ENCODE results near the gene CELA2A.

Gene CELA2A

GRCh38 chr1:15456313-15456954 lies at the start of gene CELA2A:
Gene CELA2A, plus strand, starts transcription at chr1:15456732. Its CDS starts 22 bp downstream, at chr1:15456754.
- intact Hi-C loops (cut with DNase I) = no loop called here
- DNase-seq = no peak

- intact Hi-C loops (cut with DNase I) = no loop called here
- no peak for DNase-seq
Measured at GRCh38 chr1:15407580-15407979, 49.0 kb upstream of the CELA2A start.

- DNase-seq = no peak
- intact Hi-C loops (cut with DNase I) = no loop called here
Measured at GRCh38 chr1:15408890-15409387, 47.6 kb upstream of the CELA2A start.

DNA sequence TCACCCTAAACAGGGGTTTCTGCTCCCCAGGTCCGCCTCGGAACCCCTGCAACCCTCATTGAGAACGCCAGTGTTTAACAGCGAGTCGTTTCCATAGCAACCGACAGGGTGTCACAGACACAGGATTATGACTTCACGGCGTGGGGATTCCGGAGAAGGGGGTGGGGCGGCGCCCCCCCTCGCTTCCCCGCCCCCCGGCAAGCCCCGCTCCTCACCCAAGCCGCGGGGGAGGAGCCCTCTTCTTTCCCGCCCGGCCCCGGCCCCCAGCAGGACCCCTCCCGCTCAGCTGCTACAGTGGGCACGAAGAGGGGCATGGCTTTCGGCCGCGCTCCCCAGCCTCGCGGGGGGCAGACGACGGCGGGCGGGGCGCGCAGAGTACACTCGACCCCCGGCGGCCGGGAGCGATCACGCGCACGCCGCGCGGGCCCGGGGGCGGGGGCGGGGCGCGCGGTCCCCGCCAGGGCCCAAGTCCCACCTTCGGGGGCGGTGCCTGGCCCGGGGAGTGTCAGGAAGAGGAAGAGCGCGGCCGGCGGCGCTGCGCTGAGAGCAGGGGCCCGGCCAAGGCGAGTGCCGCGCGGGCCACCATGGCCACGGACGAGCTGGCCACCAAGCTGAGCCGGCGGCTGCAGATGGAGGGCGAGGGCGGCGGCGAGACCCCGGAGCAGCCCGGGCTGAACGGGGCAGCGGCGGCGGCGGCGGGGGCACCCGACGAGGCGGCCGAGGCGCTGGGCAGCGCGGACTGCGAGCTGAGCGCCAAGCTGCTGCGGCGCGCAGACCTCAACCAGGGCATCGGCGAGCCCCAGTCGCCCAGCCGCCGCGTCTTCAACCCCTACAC lies 46.9 kb upstream of the CELA2A start, which contains the start of gene EFHD2:
Gene EFHD2 (plus strand): TSS at position 501 of the 835 bp plus-strand sequence. CDS start 84 bp downstream, at position 585.
- intact Hi-C loops (cut with DNase I) = no loop called here
- peak in 41 of 42 donors; percentile 21 to 85 (median 72) for DNase-seq

DNA sequence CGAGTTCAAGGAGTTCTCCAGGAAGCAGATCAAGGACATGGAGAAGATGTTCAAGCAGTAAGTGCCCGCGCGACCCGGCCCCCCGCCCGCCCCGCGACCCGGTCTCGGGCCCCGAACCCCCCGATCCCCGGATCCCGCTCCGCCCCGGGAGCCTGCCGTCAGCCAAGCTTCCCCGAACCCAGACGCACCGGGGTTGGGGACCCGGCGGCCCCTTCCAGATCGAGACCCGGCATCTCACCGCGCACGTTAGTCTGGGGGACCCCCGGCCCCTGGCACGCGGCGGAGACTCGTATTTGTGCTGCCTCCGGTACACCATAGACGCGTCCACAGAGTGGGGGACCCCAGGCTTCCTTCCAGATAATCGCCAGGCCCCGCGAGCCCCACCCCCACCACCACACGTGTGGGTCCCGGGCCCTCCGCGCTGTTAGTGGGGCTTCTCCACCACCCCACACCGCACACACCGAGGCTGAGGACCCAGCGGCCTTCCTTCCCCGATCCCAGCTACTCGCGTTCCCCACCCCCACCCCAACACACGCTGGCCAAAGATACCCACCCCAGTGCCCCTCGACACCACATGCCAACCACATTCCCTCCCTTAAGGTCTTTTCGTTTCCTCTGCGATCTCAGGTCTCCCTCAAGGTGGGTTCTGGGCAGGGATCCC lies 46.2 kb upstream of the CELA2A start:
- DNase-seq = no peak
- intact Hi-C loops (cut with DNase I) = no loop called here

- intact Hi-C loops (cut with DNase I) = no loop called here
- no peak for DNase-seq
Measured at GRCh38 chr1:15410884-15411245, 45.7 kb upstream of the CELA2A start.

- intact Hi-C loops (cut with DNase I) = no loop called here
- DNase-seq = peak in 38 of 42 donors; percentile 17 to 73 (median 47)
Measured at GRCh38 chr1:15411593-15412137, 44.9 kb upstream of the CELA2A start.

- intact Hi-C loops (cut with DNase I) = no loop called here
- peak in 1 of 42 donors; percentile 21 for DNase-seq
Measured at GRCh38 chr1:15412175-15412800, 44.2 kb upstream of the CELA2A start.

GRCh38 chr1:15412843-15413242 lies 43.7 kb upstream of the CELA2A start:
- peak in 38 of 42 donors; percentile 23 to 77 (median 50) for DNase-seq

GRCh38 chr1:15413563-15414444 lies 42.7 kb upstream of the CELA2A start:
- DNase-seq = no peak
- intact Hi-C loops (cut with DNase I) = no loop called here

More at GRCh38 chr1:15412843-15413242, 43.7 kb upstream of the CELA2A start:
- intact Hi-C loops (cut with DNase I) = no loop called here

DNA sequence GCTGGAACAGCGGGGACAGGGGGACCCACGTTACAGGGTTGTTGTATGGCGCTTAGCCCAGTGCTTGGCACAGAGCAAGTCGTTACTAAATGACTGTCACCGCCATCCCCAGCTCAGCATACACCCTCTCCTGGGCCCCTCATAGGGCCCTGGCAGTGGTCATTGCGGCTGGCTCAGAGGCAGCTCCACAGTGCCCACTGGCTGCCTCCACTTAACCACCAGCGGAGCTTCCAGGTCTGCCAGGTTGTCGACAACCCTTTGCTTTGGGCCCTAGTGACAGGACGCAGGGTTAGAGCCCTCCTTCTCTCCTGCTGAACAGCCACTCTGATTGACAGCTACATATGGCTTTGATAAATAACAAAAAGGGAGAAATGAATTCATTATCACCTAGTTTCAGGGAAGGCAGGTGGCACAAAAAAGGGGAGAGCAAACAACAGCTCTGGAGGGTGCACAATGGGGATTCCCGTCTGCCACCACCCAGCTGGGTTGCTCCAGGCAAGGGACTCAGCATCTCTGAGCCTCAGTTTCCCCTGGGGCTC lies 42.0 kb upstream of the CELA2A start:
- no peak for DNase-seq
- intact Hi-C loops (cut with DNase I) = no loop called here

- intact Hi-C loops (cut with DNase I) = no loop called here
- DNase-seq = peak in 17 of 42 donors; percentile 16 to 63 (median 38)
Measured at GRCh38 chr1:15417059-15417934, 39.2 kb upstream of the CELA2A start.

DNA sequence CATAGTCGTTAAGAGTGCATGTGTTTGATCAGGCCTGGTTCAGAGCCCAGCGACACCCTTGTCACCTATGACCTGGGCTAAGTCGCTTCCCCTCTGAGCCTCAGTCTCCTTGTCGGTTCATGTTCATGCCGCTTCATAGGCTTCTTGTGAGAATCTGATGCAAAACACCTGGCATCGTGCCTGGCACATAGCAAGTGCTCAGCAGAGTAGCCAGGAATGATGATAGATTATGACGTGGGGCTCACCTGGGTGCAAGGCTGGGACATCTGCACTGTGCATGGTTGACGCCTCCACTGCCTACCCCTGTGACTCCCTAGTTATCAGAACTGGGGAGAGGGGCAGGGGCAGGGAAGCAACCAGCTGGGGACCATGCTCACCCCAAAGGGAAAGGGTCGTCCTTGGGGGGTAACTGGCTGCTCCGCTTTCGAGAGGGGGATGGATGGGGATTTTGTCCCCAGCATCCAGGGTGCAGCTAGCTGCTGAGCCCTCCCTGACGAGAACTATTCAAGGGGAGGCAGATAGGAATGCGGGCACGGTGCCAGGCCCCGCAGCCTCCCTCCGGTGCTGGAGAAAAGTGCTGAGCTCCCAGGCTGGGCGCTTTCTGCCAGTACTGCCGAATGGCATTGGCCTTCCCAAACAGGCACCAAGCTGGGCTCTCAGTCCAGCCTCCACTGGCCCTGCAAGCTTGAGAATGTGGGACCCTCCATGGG lies 37.6 kb upstream of the CELA2A start:
- no peak for DNase-seq
- intact Hi-C loops (cut with DNase I) = no loop called here

- no peak for DNase-seq
- intact Hi-C loops (cut with DNase I) = no loop called here
Measured at GRCh38 chr1:15420853-15421465, 35.6 kb upstream of the CELA2A start.

DNA sequence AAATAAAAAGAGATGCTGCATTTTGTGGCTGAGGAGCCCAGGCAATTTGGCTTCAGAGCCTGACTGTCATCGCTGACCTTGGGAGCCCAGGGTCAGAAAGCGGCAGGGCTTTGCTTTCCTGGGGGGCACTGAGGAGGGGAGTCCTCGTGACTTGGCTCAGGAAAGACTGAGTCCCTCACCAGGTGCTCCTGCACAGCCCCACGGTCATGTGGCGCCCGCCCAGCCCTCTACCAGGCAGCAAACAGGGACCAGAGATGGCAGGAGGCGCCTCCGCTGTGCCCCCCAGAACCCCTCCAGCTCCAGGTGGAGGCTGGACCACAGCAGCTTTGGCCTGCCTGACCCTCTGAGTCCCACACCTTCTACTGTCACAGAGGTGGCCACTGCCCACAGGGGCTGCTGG lies 33.7 kb upstream of the CELA2A start:
- no peak for DNase-seq
- intact Hi-C loops (cut with DNase I) = no loop called here
